Effector CD4-positive, alpha-beta T cell (primary cell): Measurements from ENCODE around the gene RBMS3.
"Not testable (repeated sequence)": the region's sequence is repeated elsewhere in the genome, so short reads cannot be mapped to it uniquely, and the experiment has no call there.

Source experiments
- DNase-seq: peaks from one replicate; pipeline ENCODE4 v3.0.0-alpha.2; 2020

The RBMS3 gene

GRCh38 chr3:29345516-29346300 is 64.8 kb downstream of the RBMS3 start:
- no peak for DNase-seq

- no peak for DNase-seq
Measured at GRCh38 chr3:29346828-29347227, 66.0 kb downstream of the RBMS3 start.

- DNase-seq, result no peak
Measured at GRCh38 chr3:29347412-29347811, 66.5 kb downstream of the RBMS3 start.

DNA sequence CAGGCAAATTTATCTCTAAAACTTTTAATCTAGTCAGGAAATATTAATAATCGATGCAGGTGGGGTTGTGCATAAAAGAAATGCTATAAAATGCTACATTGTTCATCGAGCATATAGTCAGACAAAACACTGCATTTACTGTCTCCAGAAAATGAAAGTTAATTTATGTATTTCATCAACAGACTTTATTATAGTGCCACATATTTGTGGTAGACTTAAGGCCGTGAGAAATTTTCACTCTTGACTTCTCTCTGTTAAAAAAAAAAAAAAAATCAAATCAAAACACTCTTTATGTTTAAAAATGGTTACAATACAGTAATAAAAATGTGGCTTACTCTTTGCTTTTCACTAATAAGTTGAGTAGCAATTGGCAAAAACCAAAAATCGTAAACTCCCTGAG is 67.4 kb downstream of the RBMS3 start:
- no peak for DNase-seq

DNA sequence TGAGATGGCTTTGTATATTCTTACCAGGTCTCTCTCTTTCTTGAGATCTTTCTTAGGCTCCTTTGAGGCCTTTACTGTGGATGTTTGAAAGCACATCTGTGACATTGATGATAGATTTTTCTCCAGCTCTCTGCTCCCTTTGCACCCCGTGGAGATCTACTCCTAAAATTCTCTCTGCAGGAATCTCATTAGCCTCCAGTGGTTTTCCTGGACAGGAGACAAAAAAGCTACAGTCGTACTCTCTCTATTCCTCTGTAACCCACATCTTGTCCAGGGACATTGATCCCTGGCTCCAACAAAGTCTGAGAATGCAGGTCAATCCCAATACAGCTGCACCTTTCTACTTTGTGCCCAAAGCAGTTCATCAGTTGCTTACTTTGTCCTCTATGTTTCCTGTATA is 68.2 kb downstream of the RBMS3 start:
- no peak for DNase-seq

GRCh38 chr3:29353807-29354206 is 72.9 kb downstream of the RBMS3 start:
- no peak for DNase-seq

GRCh38 chr3:29354894-29355293 is 74.0 kb downstream of the RBMS3 start:
- DNase-seq, result no peak

- DNase-seq, result no peak
Measured at GRCh38 chr3:29356062-29356461, 75.2 kb downstream of the RBMS3 start.

- DNase-seq, result not testable (repeated sequence)
Measured at GRCh38 chr3:29360289-29360688, 79.4 kb downstream of the RBMS3 start.

DNA sequence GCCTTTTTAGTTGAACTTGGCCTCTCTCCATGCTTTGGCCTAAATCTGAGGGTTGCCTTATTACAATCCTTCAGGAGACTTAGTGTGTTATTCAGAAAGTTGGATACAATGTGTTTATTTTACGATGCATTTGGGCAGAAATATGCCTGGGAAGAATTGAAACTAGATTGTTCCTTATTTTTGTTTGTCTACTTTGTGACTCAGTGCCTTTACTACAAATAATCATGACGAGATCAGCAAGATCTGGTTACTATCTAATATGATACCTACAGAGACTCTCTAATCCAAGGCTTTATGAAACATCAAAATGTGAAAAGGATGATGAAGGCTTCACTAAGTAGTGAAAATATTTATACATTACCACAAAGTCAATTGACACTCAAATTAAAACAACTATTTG is 82.2 kb downstream of the RBMS3 start:
- DNase-seq, result no peak

GRCh38 chr3:29370021-29370420 is 89.2 kb downstream of the RBMS3 start:
- DNase-seq, result no peak

DNA sequence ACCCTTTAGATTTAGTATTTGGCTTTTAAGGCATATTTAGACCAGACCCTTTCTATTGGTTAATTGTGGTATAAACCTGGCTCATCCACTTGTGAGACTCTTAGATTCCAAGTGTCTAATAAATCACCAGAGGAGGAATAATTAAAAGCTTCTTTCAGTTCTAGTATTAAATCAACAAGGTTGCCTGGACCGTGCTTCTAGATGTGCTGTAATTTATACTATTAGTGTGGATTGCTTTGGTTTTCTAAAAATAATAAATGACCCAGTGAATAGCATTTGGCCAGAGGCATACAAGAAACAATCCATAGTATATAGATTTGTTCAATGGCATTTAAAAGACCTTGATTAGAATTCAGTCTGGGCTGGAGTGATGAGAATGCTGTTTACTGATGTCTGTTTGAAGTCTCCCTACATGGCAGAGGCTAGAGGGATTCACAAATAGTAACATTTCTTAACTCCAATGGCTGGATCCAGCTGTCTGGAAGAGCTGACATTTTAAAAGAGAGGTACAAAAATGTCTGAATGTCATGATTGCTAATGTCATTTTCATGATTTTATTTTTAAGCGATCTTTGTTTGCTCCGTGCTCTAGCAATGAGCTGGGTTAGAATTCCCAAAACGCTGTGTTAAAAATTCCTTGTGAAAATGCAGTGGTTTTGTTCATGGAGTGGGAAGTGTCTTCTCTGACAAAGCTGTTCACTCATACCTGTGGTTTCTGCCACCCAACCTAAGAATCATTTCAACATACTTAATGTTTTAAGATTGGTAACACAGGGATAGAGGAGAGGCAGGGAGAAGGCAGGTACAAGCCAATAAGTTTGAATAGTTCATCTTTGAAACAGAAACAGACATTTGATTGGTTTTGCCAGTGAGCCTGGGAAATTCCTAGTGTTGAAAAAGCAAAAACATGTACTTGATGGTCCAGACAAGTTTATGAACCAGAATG is 89.9 kb downstream of the RBMS3 start:
- no peak for DNase-seq

DNA sequence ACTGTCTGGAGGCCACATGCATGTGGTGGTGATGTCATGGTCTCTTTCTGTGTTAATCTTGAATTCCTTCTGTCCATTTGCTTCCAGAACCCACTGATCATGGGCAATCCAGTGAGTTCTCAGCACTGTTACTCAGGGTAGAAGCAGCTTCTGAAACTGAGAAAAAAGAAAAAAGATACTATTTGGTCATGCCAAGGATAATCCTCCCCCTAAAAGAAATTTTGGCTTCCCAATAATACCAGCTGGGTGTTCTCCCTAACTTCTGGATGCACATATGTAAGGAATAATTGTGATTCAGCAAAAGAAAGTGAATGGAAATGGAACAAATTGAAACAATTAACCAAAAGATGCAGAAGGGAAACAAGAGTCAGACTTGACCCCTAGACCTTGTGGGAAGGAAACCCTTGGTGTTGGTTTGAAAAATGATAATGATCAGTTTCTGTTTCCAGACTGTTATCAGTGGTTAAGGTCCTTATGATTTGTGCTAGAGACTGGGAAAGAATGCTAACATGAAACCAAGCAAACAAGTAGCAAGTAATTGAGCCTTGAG is 92.3 kb downstream of the RBMS3 start:
- no peak for DNase-seq

GRCh38 chr3:29374226-29374625 is 93.4 kb downstream of the RBMS3 start:
- no peak for DNase-seq

DNA sequence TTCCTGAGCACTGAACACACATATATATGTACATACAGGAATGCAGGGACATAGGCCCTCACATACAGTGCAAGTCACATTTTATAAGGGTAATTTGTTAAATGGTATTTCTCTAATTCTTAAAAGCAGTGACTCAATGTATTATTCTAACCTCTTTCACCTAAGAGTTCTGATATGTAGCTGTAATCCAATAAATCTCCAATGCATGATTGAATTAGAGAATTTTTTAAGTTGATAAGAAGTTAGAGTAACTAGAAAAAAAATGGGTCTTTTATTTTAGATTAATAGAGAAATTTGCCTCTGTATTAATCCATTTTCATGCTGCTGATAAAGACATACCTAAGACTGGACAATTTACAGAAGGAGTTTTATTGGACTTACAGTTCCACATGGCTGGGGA is 98.2 kb downstream of the RBMS3 start:
- no peak for DNase-seq

- DNase-seq, result no peak
Measured at GRCh38 chr3:29381595-29381994, 100.7 kb downstream of the RBMS3 start.

GRCh38 chr3:29382409-29382808 is 101.5 kb downstream of the RBMS3 start:
- DNase-seq, result no peak

- DNase-seq, result no peak
Measured at GRCh38 chr3:29382845-29383244, 102.0 kb downstream of the RBMS3 start.

DNA sequence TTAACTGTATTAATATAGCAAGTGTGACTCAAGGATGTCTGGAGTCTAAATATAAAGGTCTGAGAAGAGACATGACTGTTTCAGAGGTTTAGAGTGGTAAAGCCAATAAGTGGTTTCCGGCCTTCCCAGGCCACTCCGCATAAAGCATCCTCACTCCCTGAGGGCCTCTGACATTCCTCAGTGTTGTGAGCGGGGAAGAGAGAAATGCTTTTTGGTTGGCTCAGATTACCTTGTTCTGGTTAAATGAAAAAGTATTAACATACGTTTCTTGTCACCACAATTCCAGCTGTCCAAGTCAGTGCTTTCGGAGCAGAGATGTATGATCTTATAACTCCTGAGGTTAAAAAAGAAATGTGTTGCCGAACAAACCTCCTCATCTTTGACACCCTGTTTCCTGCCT is 103.8 kb downstream of the RBMS3 start:
- DNase-seq, result no peak

- DNase-seq, result no peak
Measured at GRCh38 chr3:29385046-29385830, 104.4 kb downstream of the RBMS3 start.

DNA sequence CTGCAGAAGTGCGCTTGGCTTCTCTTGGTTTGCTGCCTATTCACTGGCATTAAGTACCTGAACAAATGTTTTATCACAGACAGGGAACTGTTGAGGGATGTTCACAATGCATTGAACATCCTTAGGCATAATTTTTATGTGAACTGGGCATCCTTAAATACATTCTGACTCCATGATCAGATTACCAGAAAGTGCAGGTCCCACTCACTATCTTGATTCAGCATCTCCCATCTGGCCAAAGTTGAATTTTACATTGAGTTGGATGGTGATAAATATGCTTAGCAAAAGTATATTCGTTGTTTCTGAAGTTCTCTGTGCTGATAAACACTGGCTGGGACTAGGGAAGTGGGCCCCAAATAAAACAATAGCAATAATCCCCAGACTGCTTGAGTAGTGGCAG is 108.5 kb downstream of the RBMS3 start:
- DNase-seq, result no peak

DNA sequence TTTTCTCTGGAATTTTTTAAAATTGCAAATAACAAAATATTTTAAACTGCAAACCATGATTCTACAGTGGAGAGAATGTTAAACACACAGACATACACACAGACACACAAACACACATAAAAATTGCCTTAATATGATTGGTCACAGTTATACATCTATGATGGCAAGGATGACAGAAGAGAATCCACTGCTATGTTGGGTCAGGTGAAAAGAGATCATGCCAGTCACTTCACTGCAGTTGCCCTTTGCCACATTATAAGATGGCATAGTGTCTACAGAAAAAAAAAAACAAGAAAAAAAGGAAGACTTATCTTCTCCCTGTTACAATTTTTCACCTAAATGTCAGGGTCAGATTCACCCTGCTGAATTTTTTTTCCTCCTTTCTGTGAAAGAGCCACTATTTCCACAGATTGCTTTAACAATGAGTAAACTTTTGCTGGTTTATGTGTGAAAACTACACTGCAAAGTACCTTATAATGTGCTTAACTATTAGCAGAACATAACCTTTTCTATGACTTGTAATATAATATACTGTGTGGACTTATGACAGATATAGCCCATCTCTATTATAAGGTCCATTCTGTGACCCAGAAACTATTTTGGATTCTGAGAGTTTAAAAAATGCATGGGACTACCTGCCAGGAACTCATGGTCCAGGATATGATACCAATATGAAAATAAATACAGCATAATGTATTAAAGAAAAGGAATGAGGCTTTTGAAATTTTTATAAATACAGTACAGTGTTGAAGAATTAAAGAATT is 111.9 kb downstream of the RBMS3 start:
- DNase-seq, result no peak
